Measurements from ENCODE around the gene TRERF1. TPM values are rescaled to one million over a fixed set of nuclear protein-coding genes. Genes with fewer than 3 reads are reported as not detected.

Gene TRERF1
- total and polyA plus RNA-seq, 2 experiments from 2014 or later = 3.2 to 5.1 TPM

- H4K20me1 ChIP-seq (ENCODE audit: insufficient read depth, poor library complexity, severe bottlenecking) = no peaks in the 10 kb centered on the region
- H3K4me1 ChIP-seq (ENCODE audit: insufficient read depth) = peaks cover 14% of the 10 kb centered on the region
- no peaks in the 10 kb centered on the region for H3K9me2 ChIP-seq (replicated peaks; ENCODE audit: insufficient read depth)
- H3K4me3 ChIP-seq = peak overlapping the region; percentile 91
- H3K27me3 ChIP-seq = no peaks in the 10 kb centered on the region
- H3K79me2 ChIP-seq = peaks cover 21% of the 10 kb centered on the region
- H3K36me3 ChIP-seq (replicated peaks; ENCODE audit: insufficient read depth, low read depth) = no peaks in the 10 kb centered on the region
- no peaks in the 10 kb centered on the region for H3K9me3 ChIP-seq (ENCODE audit: low read depth)
- TF ChIP-seq EZH2 (IDR thresholded peaks at IDR 0.05; ENCODE audit: borderline replicate concordance) = no peak
- TF ChIP-seq CTCF (IDR thresholded peaks at IDR 0.05; ENCODE audit: poor library complexity) = no peak
- no peak for TF ChIP-seq EZH2phosphoT487 (IDR thresholded peaks at IDR 0.05; ENCODE audit: low read depth, severe bottlenecking, unreplicated experiment)
- H3K4me2 ChIP-seq = peak overlapping the region; percentile 88
- H2AFZ ChIP-seq = peak overlapping the region; percentile 39
- WGBS (ENCODE audit: low lambda C conversion rate, missing lambda C conversion rate) = under 1% methylated on average over 32 of the region's 32 CpGs
- peak; percentile 76 for DNase-seq (ENCODE audit: low spot score)
- peak overlapping the region; percentile 97 for H3K27ac ChIP-seq
Measured at GRCh38 chr6:42453654-42454427, 2.1 kb upstream of the TRERF1 start.

DNA sequence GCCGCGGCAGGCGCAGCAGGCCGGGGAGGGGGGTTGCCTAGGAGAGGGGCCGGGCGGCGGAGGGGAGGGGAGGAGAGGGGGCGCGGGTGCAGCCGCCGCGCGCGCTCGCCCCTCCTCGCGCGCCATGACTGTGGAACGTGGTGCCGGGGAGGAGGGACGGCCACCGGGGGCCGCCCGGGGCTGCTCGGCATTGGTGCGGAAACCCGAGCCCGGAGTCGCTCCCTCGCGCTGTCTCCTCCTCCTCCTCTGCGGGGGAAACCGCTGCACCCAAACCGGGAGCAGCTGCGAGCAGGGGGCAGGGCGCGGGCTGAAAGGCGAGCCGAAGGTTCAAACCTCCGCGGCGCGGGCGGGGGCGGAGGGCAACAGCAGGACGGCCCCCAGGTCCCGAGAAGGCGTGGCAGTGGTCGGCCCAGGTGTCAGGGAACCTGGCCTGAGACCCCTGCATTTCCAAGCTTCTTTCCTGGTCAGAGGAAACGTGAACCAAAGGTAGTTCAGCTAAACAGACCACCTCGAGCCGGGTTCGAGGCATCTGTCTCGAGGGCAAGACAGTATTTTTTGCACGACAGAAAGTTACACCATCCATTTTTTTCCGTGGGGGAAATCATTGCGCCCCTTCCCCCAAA, 1.4 kb upstream of the TRERF1 start:
- TF ChIP-seq EZH2phosphoT487 (IDR thresholded peaks at IDR 0.05; ENCODE audit: low read depth, severe bottlenecking, unreplicated experiment) (no peak), CTCF (IDR thresholded peaks at IDR 0.05; ENCODE audit: poor library complexity) (no peak), EZH2 (IDR thresholded peaks at IDR 0.05; ENCODE audit: borderline replicate concordance) (no peak)
- Histone ChIP-seq H3K4me1 (ENCODE audit: insufficient read depth) (peaks cover 14% of the 10 kb centered on the region), H3K9me3 (ENCODE audit: low read depth) (no peaks in the 10 kb centered on the region), H3K4me2 (peak overlapping the region; percentile 88), H3K79me2 (peaks cover 28% of the 10 kb centered on the region), H3K9me2 (replicated peaks; ENCODE audit: insufficient read depth) (no peaks in the 10 kb centered on the region), H3K36me3 (replicated peaks; ENCODE audit: insufficient read depth, low read depth) (no peaks in the 10 kb centered on the region), H3K4me3 (peak overlapping the region; percentile 91), H2AFZ (peak overlapping the region; percentile 84), H3K27ac (peak overlapping the region; percentile 97), H3K27me3 (no peaks in the 10 kb centered on the region), H4K20me1 (ENCODE audit: insufficient read depth, poor library complexity, severe bottlenecking) (no peaks in the 10 kb centered on the region)
- DNase-seq (ENCODE audit: low spot score) = peak; percentile 93
- WGBS (ENCODE audit: low lambda C conversion rate, missing lambda C conversion rate) = under 1% methylated on average over 36 of the region's 57 CpGs

- Histone ChIP-seq H3K79me2 (peaks cover 35% of the 10 kb centered on the region), H3K9me2 (replicated peaks; ENCODE audit: insufficient read depth) (no peaks in the 10 kb centered on the region), H4K20me1 (ENCODE audit: insufficient read depth, poor library complexity, severe bottlenecking) (no peaks in the 10 kb centered on the region), H3K27ac (peak overlapping the region; percentile 97), H3K36me3 (replicated peaks; ENCODE audit: insufficient read depth, low read depth) (no peaks in the 10 kb centered on the region), H2AFZ (peak overlapping the region; percentile 84), H3K4me2 (peak overlapping the region; percentile 88), H3K4me3 (peak overlapping the region; percentile 91), H3K9me3 (ENCODE audit: low read depth) (no peaks in the 10 kb centered on the region), H3K27me3 (no peaks in the 10 kb centered on the region), H3K4me1 (ENCODE audit: insufficient read depth) (peaks cover 14% of the 10 kb centered on the region)
- DNase-seq (ENCODE audit: low spot score) = peak; percentile 89
- under 1% methylated on average over 45 of the region's 78 CpGs for WGBS (ENCODE audit: low lambda C conversion rate, missing lambda C conversion rate)
- TF ChIP-seq EZH2phosphoT487 (IDR thresholded peaks at IDR 0.05; ENCODE audit: low read depth, severe bottlenecking, unreplicated experiment) (no peak), CTCF (IDR thresholded peaks at IDR 0.05; ENCODE audit: poor library complexity) (no peak)
Measured at GRCh38 chr6:42452171-42453030, 675 bp upstream of the TRERF1 start.
